OCI-LY3 (cell line): ENCODE data around the gene GPX2.

Experiments used
- H2AFZ ChIP-seq: fragments of 200-600, 300-600 bp; shearing (Covaris generic); 2 replicates; pipeline ENCODE4 v1.6.0; 2014; ENCODE audit warnings: antibody characterized with exemption, low read depth, low read length
- H3K27ac ChIP-seq: fragments of 200-600, 300-600 bp; sonication (generic); 2 replicates; pipeline ENCODE4 v1.5.1; 2014; ENCODE audit warnings: mild to moderate bottlenecking, low read length, moderate library complexity, mixed read lengths
- H3K27me3 ChIP-seq: fragments of 200-600, 300-600 bp; sonication (generic); 2 replicates; pipeline ENCODE4 v1.6.1; 2014; ENCODE audit warnings: low read depth, low read length, mixed read lengths
- H3K36me3 ChIP-seq: fragments of 200-600, 300-600 bp; sonication (generic); replicated peaks from 2 replicates; pipeline ENCODE3; 2014; ENCODE audit warnings: low read depth, low read length, mixed read lengths
- H3K4me1 ChIP-seq: fragments of 300-600, 200-600 bp; sonication (generic); 2 replicates; pipeline ENCODE4 v1.6.1; 2014; ENCODE audit warnings: low read length, mixed read lengths
- H3K4me2 ChIP-seq: fragments of 200-600, 300-600 bp; sonication (generic); 2 replicates; pipeline ENCODE4 v1.6.1; 2014; ENCODE audit warnings: low read length, mixed read lengths
- H3K4me3 ChIP-seq: fragments of 300-600, 200-600 bp; sonication (generic); 2 replicates; pipeline ENCODE4 v1.5.1; 2014; ENCODE audit warnings: antibody characterized with exemption, mild to moderate bottlenecking, low read length, moderate library complexity
- H3K79me2 ChIP-seq: fragments of 300-600, 200-600 bp; shearing (Covaris generic); 2 replicates; pipeline ENCODE4 v1.6.1; 2014; ENCODE audit warnings: mild to moderate bottlenecking, low read length, mixed read lengths
- H3K9ac ChIP-seq: fragments of 300-600, 200-600 bp; shearing (Covaris generic); 2 replicates; pipeline ENCODE4 v1.6.0; 2014; ENCODE audit warnings: mild to moderate bottlenecking, low read length, moderate library complexity
- H3K9me3 ChIP-seq: fragments of 200-600, 300-600 bp; shearing (Covaris generic); 2 replicates; pipeline ENCODE4 v1.6.1; 2014; ENCODE audit warnings: low read length, mixed read lengths; ENCODE audit not compliant: insufficient read depth
- H4K20me1 ChIP-seq: fragments of 200-600, 300-600 bp; sonication (generic); 2 replicates; pipeline ENCODE4 v1.6.1; 2016; ENCODE audit warnings: low read length, mixed read lengths; ENCODE audit not compliant: insufficient read depth
- CTCF ChIP-seq: fragments of 200-600, 300-600 bp; sonication (generic); IDR thresholded peaks from 2 replicates; pipeline ENCODE4 v1.5.1; 2014; ENCODE audit warnings: antibody characterized with exemption, low read length, low read depth
- EZH2phosphoT487 ChIP-seq: fragments of 200-600 bp; shearing (Covaris generic); IDR thresholded peaks from 2 replicates; pipeline ENCODE4 v1.6.1; 2018; ENCODE audit warnings: antibody characterized with exemption, mixed run types, low read depth

GPX2 gene

GRCh38 chr14:64944861-64945260 lies 2.3 kb upstream of the GPX2 start:
- no peaks in the 10 kb centered on the region for H3K79me2 ChIP-seq
- H3K9me3 ChIP-seq, result no peaks in the 10 kb centered on the region
- TF ChIP-seq EZH2phosphoT487, result no peak
- TF ChIP-seq CTCF, result no peak
- no peak overlapping the region for H3K27ac ChIP-seq
- H3K27me3 ChIP-seq, result no peaks in the 10 kb centered on the region
- no peak overlapping the region for H2AFZ ChIP-seq
- no peak overlapping the region for H3K9ac ChIP-seq
- no peaks in the 10 kb centered on the region for H3K36me3 ChIP-seq
- H3K4me2 ChIP-seq, result no peak overlapping the region
- H4K20me1 ChIP-seq, result no peaks in the 10 kb centered on the region
- H3K4me1 ChIP-seq, result no peaks in the 10 kb centered on the region
- no peak overlapping the region for H3K4me3 ChIP-seq

DNA sequence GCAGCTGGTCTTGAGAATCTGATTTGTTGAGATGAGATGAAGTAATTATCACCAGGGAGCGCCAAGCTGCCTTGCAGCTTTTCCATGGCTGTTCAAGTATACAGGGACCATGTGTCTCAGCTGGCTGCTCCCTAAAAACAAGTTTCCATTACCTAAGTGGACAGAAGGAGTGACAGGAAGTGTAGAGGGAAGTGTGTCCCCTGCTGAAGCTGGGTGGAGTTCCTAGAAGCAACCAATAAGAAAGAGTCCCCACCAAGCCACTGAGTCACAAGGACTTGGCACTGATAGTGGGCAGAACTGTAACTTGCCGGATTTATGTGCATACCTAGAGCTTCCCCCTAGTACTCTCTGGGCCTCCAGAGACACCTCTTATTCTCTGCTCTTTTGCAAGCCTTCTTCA lies 1.5 kb upstream of the GPX2 start:
- no peak overlapping the region for H3K4me2 ChIP-seq

DNA sequence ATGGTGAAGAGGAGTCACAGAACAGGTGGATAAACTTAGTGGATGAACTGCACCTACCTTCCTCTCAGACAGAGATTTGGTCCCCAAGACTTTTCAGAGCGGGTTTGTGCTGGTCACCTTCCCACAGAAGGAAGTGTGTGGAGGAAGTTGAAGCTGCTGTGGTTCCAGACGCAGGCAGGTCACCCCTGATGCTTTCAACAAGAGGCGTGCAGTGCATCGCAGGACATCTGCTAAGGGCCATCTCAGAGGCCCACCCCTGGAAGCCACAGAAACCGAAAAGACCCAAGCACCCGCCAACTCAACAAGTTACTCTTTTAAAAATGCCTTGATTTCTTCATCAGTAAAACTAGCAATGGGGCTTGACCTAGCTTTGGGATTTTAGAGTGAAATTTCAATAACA lies 1.0 kb upstream of the GPX2 start:
- no peaks in the 10 kb centered on the region for H4K20me1 ChIP-seq
- peaks cover 1% of the 10 kb centered on the region for H3K36me3 ChIP-seq
- no peak overlapping the region for H3K9ac ChIP-seq
- H3K79me2 ChIP-seq, result no peaks in the 10 kb centered on the region
- H3K27ac ChIP-seq, result no peak overlapping the region
- peaks cover 1% of the 10 kb centered on the region; the same call in 1 of the 2 replicates for H3K4me1 ChIP-seq
- no peaks in the 10 kb centered on the region for H3K27me3 ChIP-seq
- no peak overlapping the region for H3K4me3 ChIP-seq
- no peak overlapping the region for H3K4me2 ChIP-seq
- no peak for TF ChIP-seq EZH2phosphoT487
- TF ChIP-seq CTCF, result no peak
- H2AFZ ChIP-seq, result no peak overlapping the region
- no peaks in the 10 kb centered on the region for H3K9me3 ChIP-seq

More for the DNA sequence above, 1.5 kb upstream of the GPX2 start:
- Histone ChIP-seq H3K4me3 (no peak overlapping the region), H3K36me3 (no peaks in the 10 kb centered on the region), H3K4me1 (no peaks in the 10 kb centered on the region), H3K9me3 (no peaks in the 10 kb centered on the region), H3K79me2 (no peaks in the 10 kb centered on the region), H3K27ac (no peak overlapping the region), H3K9ac (no peak overlapping the region), H3K27me3 (no peaks in the 10 kb centered on the region), H2AFZ (no peak overlapping the region), H4K20me1 (no peaks in the 10 kb centered on the region)
- TF ChIP-seq CTCF, result no peak
- TF ChIP-seq EZH2phosphoT487, result no peak

DNA sequence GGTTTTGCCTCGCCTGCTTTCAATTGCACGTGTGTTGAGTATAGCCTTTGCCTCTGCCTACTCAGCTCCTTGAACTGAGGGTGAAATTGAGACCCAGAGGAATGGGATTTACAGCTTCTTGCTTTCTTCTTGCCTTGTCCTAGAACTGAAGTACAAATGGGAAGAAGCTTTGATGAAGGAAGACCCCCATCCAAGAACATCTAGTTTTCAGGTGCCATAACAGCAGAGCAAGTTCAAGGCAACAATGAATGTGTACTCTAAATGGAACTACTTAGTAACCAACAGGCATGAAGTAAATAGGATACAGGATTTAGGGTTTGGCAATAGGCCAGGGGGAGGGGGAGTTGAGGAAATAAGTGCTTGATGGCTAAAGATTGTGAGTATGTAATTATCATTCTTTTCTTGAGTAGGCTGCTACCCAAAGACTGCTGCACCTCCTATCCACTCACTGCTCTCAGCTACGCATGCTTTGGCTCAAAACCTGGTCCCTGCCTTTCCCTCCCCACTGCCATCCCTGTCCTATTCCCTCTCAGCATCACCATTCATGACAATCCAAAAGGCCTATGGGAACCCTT lies 2.1 kb downstream of the GPX2 start:
- peaks cover 5% of the 10 kb centered on the region for H3K36me3 ChIP-seq
- H3K9ac ChIP-seq, result no peak overlapping the region

More for the DNA sequence above, 2.1 kb downstream of the GPX2 start:
- no peak overlapping the region for H3K4me3 ChIP-seq
- no peak overlapping the region for H3K27ac ChIP-seq
- no peaks in the 10 kb centered on the region for H3K9me3 ChIP-seq
- no peak for TF ChIP-seq EZH2phosphoT487
- H3K27me3 ChIP-seq, result no peaks in the 10 kb centered on the region
- H3K4me1 ChIP-seq, result peaks cover 3% of the 10 kb centered on the region; the same call in 1 of the 2 replicates
- H3K4me2 ChIP-seq, result no peak overlapping the region
- H2AFZ ChIP-seq, result no peak overlapping the region
- H4K20me1 ChIP-seq, result no peaks in the 10 kb centered on the region
- no peaks in the 10 kb centered on the region for H3K79me2 ChIP-seq
